Measurements from ENCODE around the gene MAGI1.

DNA sequence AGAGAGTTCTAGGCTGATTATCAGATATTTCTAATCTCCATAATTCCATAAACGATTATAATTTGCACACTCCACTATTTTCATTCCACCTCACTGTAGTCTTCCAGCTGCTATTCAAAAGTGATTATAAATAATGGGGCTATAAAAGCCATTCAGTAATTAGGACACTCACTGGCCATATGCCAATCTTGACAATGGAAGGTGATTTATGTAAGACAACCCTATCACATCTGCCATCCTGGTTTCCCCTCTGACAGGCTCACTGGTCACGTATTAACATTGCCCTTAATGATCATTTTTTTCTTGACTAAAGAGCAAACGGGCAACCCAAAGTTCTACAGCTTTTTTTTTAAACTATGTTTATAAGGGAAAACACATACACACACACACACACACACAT lies 402.4 kb downstream of the MAGI1 start:
- TF ChIP-seq, protein P1, sequence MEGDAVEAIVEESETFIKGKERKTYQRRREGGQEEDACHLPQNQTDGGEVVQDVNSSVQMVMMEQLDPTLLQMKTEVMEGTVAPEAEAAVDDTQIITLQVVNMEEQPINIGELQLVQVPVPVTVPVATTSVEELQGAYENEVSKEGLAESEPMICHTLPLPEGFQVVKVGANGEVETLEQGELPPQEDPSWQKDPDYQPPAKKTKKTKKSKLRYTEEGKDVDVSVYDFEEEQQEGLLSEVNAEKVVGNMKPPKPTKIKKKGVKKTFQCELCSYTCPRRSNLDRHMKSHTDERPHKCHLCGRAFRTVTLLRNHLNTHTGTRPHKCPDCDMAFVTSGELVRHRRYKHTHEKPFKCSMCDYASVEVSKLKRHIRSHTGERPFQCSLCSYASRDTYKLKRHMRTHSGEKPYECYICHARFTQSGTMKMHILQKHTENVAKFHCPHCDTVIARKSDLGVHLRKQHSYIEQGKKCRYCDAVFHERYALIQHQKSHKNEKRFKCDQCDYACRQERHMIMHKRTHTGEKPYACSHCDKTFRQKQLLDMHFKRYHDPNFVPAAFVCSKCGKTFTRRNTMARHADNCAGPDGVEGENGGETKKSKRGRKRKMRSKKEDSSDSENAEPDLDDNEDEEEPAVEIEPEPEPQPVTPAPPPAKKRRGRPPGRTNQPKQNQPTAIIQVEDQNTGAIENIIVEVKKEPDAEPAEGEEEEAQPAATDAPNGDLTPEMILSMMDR (IDR thresholded peaks at IDR 0.05; ENCODE audit: insufficient read depth, low read length) = no peak
- TF ChIP-seq POLR2AphosphoS5 (IDR thresholded peaks at IDR 0.05; ENCODE audit: low read depth) (no peak), SPI1 (IDR thresholded peaks at IDR 0.05; ENCODE audit: borderline replicate concordance, low read depth) (no peak)
- TF ChIP-seq, protein P2, sequence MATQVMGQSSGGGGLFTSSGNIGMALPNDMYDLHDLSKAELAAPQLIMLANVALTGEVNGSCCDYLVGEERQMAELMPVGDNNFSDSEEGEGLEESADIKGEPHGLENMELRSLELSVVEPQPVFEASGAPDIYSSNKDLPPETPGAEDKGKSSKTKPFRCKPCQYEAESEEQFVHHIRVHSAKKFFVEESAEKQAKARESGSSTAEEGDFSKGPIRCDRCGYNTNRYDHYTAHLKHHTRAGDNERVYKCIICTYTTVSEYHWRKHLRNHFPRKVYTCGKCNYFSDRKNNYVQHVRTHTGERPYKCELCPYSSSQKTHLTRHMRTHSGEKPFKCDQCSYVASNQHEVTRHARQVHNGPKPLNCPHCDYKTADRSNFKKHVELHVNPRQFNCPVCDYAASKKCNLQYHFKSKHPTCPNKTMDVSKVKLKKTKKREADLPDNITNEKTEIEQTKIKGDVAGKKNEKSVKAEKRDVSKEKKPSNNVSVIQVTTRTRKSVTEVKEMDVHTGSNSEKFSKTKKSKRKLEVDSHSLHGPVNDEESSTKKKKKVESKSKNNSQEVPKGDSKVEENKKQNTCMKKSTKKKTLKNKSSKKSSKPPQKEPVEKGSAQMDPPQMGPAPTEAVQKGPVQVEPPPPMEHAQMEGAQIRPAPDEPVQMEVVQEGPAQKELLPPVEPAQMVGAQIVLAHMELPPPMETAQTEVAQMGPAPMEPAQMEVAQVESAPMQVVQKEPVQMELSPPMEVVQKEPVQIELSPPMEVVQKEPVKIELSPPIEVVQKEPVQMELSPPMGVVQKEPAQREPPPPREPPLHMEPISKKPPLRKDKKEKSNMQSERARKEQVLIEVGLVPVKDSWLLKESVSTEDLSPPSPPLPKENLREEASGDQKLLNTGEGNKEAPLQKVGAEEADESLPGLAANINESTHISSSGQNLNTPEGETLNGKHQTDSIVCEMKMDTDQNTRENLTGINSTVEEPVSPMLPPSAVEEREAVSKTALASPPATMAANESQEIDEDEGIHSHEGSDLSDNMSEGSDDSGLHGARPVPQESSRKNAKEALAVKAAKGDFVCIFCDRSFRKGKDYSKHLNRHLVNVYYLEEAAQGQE (IDR thresholded peaks at IDR 0.05; ENCODE audit: insufficient replicate concordance, low read depth) = no peak

All from HL-60 (cell line).